ENCODE measurements around the gene CDK1. TPM values are rescaled to one million over a fixed set of nuclear protein-coding genes. Genes with fewer than 3 reads are reported as not detected.

CDK1 gene
- total and polyA plus RNA-seq, 2 donors (not counting 1 experiment from before 2014, with no cell fraction given) = 0.54 to 0.71 TPM

DNA sequence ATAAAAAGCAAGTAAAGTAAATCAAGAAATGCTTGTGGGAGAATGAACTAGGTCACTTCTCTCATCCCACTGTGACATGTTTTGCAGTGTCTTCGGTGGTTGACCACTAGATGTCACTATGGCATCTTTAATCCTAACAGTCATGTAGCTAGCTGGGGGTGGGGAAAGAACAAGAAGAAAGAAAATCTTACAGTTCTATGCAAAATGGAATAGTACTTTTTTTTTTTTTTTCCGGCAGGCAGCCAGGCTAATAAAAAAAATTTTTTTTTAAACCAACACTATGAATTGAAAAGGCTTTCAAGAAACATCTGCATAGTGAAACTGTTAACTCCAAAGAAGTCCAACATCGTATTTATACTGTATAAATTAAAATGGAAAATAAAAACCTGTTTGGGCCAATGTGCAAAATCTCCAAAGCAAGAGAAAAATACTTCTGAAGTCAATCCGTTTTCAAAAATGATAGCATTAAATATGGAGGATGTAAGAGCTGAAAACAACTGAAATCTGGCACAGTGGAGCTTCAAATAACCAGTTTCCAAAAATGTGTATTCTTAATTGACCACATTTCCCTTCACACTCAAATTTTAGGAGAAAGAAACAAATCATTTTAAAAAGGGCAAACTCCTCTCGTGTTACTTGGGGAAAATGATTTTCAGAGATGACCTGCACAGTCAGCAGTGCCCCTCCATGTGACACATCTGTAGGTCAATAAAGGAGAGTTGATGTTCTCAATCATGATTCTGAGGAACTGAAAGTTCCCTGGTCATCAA lies 38.5 kb downstream of the CDK1 start:
- H3K9me3 ChIP-seq (ENCODE audit: control extremely low read depth in 1 of 3, control insufficient read depth in 2 of 3, insufficient read depth in 1 of 3, low read length in 2 of 3) = no peaks in the 10 kb centered on the region
- peaks cover 7% of the 10 kb centered on the region for H3K4me1 Mint-ChIP-seq
- H2AFZ ChIP-seq (ENCODE audit: insufficient read depth, low read depth, low read length, poor library complexity, severe bottlenecking) = no peak overlapping the region
- no peaks in the 10 kb centered on the region for H3K27me3 ChIP-seq (replicated peaks in 1 of 4; ENCODE audit: control extremely low read depth in 1 of 4, control insufficient read depth in 3 of 4, insufficient read depth in 4 of 4, low read length in 3 of 4)
- H3K27ac ChIP-seq (ENCODE audit: low read length in 2 of 2) = no peak overlapping the region
- ChIA-PET POLR2A (interaction anchor here (0.7 kb wide), 1 partner anchor 1215 kb away, joined by 6 read pairs; no protein-coding TSS in a partner anchor), CTCF (interaction anchor here (0.6 to 2.1 kb wide), 16 partner anchors 8 to 1077 kb away, joined by 3 to 17 read pairs (median 4); no protein-coding TSS in a partner anchor)
- H3K79me2 ChIP-seq (ENCODE audit: control insufficient read depth, insufficient read depth, low read length) = no peaks in the 10 kb centered on the region
- H3K4me3 ChIP-seq (ENCODE audit: control extremely low read depth in 1 of 5, extremely low read depth in 1 of 5, insufficient read depth in 1 of 5, low read depth in 2 of 5, low read length in 4 of 5) = no peak overlapping the region
- peak overlapping the region; percentile 30 for H3K4me2 ChIP-seq (replicated peaks; ENCODE audit: low read depth, low read length, poor library complexity, severe bottlenecking)
- H3K4me1 ChIP-seq (ENCODE audit: control insufficient read depth in 2 of 2, insufficient read depth in 2 of 2, low read length in 2 of 2) = peaks cover 0 to 3% of the 10 kb centered on the region in 2 donors
- H3K27me3 Mint-ChIP-seq = no peaks in the 10 kb centered on the region
- H3K9ac ChIP-seq (ENCODE audit: low read length) = no peak overlapping the region
- no peaks in the 10 kb centered on the region for H4K20me1 ChIP-seq (ENCODE audit: control insufficient read depth, insufficient read depth, low read length, poor library complexity, severe bottlenecking)
- H3K36me3 ChIP-seq (replicated peaks in 1 of 2; ENCODE audit: control extremely low read depth in 1 of 2, control insufficient read depth in 1 of 2, extremely low read depth in 1 of 2, insufficient read depth in 2 of 2, low read length in 1 of 2) = no peaks in the 10 kb centered on the region
- TF ChIP-seq EZH2 (IDR thresholded peaks at IDR 0.05; ENCODE audit: borderline replicate concordance, insufficient read depth, low read depth, low read length, poor library complexity, severe bottlenecking) = no peak
- TF ChIP-seq, protein P1, sequence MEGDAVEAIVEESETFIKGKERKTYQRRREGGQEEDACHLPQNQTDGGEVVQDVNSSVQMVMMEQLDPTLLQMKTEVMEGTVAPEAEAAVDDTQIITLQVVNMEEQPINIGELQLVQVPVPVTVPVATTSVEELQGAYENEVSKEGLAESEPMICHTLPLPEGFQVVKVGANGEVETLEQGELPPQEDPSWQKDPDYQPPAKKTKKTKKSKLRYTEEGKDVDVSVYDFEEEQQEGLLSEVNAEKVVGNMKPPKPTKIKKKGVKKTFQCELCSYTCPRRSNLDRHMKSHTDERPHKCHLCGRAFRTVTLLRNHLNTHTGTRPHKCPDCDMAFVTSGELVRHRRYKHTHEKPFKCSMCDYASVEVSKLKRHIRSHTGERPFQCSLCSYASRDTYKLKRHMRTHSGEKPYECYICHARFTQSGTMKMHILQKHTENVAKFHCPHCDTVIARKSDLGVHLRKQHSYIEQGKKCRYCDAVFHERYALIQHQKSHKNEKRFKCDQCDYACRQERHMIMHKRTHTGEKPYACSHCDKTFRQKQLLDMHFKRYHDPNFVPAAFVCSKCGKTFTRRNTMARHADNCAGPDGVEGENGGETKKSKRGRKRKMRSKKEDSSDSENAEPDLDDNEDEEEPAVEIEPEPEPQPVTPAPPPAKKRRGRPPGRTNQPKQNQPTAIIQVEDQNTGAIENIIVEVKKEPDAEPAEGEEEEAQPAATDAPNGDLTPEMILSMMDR (IDR thresholded peaks at IDR 0.05) = peak; percentile 93
- intact Hi-C loops (cut with micrococcal nuclease) = loop anchor here (1.0 to 10.0 kb wide), 4 partner anchors 147 to 1428 kb away; no protein-coding TSS in a partner anchor
- no peaks in the 10 kb centered on the region for H3K9me3 Mint-ChIP-seq (ENCODE audit: insufficient read depth)
- WGBS (ENCODE audit: insufficient coverage) = no CpG with 5 or more reads among the region's 5 CpGs
- peak; percentile 75 for DNase-seq
- H3K4me3 Mint-ChIP-seq = no peak overlapping the region
- ATAC-seq (ENCODE audit: low read depth) = peak; percentile 65
- H3K27ac Mint-ChIP-seq = no peak overlapping the region

DNA sequence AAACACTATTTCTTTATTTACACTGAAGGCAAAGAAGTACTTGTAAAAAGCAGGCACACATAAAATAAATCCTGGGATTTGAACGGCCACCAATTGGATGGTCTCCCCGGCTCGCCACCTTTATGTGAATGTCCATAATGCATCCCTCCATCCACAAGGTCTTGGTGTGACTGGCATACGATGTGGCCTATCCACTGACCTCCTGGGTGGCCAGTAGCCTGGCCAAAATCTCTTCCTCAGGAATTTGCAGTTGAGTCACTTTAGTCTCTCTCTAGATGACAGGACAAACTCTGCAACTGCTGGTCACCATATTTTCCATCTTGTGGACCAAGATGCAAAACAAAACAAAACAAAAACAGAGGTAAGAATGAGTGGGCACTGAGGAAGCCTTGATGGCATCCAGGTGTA lies 39.1 kb downstream of the CDK1 start:
- Mint-ChIP-seq H3K4me1 (peaks cover 7% of the 10 kb centered on the region), H3K9me3 (ENCODE audit: insufficient read depth) (no peaks in the 10 kb centered on the region), H3K27ac (no peak overlapping the region), H3K4me3 (no peak overlapping the region), H3K27me3 (no peaks in the 10 kb centered on the region)
- H3K27ac ChIP-seq (ENCODE audit: low read length in 2 of 2) = no peak overlapping the region
- no peak for DNase-seq
- POLR2A ChIA-PET = interaction anchor here (0.7 kb wide), 1 partner anchor 1214 kb away, joined by 6 read pairs; no protein-coding TSS in a partner anchor
- H3K79me2 ChIP-seq (ENCODE audit: control insufficient read depth, insufficient read depth, low read length) = no peaks in the 10 kb centered on the region
- no peak overlapping the region for H3K4me3 ChIP-seq (ENCODE audit: control extremely low read depth in 1 of 5, extremely low read depth in 1 of 5, insufficient read depth in 1 of 5, low read depth in 2 of 5, low read length in 4 of 5)
- H3K27me3 ChIP-seq (replicated peaks in 1 of 4; ENCODE audit: control extremely low read depth in 1 of 4, control insufficient read depth in 3 of 4, insufficient read depth in 4 of 4, low read length in 3 of 4) = no peaks in the 10 kb centered on the region
- WGBS (ENCODE audit: insufficient coverage) = 86% methylated on average over 4 of the region's 4 CpGs
- H3K9ac ChIP-seq (ENCODE audit: low read length) = no peak overlapping the region
- no peak for ATAC-seq (ENCODE audit: low read depth)
- H3K36me3 ChIP-seq (replicated peaks in 1 of 2; ENCODE audit: control extremely low read depth in 1 of 2, control insufficient read depth in 1 of 2, extremely low read depth in 1 of 2, insufficient read depth in 2 of 2, low read length in 1 of 2) = no peaks in the 10 kb centered on the region
- intact Hi-C loops (cut with micrococcal nuclease) = loop anchor here (10.0 kb wide), 2 partner anchors 317 to 1427 kb away; no protein-coding TSS in a partner anchor
- no peaks in the 10 kb centered on the region for H4K20me1 ChIP-seq (ENCODE audit: control insufficient read depth, insufficient read depth, low read length, poor library complexity, severe bottlenecking)
- no peak overlapping the region for H2AFZ ChIP-seq (ENCODE audit: insufficient read depth, low read depth, low read length, poor library complexity, severe bottlenecking)
- H3K4me2 ChIP-seq (replicated peaks; ENCODE audit: low read depth, low read length, poor library complexity, severe bottlenecking) = no peak overlapping the region
- TF ChIP-seq, protein P1 (IDR thresholded peaks at IDR 0.05) = no peak
- no peak for TF ChIP-seq EZH2 (IDR thresholded peaks at IDR 0.05; ENCODE audit: borderline replicate concordance, insufficient read depth, low read depth, low read length, poor library complexity, severe bottlenecking)
- H3K4me1 ChIP-seq (ENCODE audit: control insufficient read depth in 2 of 2, insufficient read depth in 2 of 2, low read length in 2 of 2) = peaks cover 0 to 3% of the 10 kb centered on the region in 2 donors
- no peaks in the 10 kb centered on the region for H3K9me3 ChIP-seq (ENCODE audit: control extremely low read depth in 1 of 3, control insufficient read depth in 2 of 3, insufficient read depth in 1 of 3, low read length in 2 of 3)
- CTCF ChIA-PET = interaction anchor here (0.9 to 2.1 kb wide), 11 partner anchors 22 to 917 kb away, joined by 3 to 17 read pairs (median 7); no protein-coding TSS in a partner anchor

Measured in B cell (primary cell).